ENCODE results near the gene COG3. TPM values are rescaled to one million over a fixed set of nuclear protein-coding genes. Genes with fewer than 3 reads are reported as not detected.
A peak's percentile ranks its signal among the peaks of the same experiment; 100 is the strongest.
"Not testable (repeated sequence)": the region's sequence is repeated elsewhere in the genome, so short reads cannot be mapped to it uniquely, and the experiment has no call there.

Gene COG3
- total and polyA plus RNA-seq, 2 of the 13 experiments (the other 11 are each of a cell fraction or from before 2014, with no cell fraction given), result 37.8 to 47.5 TPM

DNA sequence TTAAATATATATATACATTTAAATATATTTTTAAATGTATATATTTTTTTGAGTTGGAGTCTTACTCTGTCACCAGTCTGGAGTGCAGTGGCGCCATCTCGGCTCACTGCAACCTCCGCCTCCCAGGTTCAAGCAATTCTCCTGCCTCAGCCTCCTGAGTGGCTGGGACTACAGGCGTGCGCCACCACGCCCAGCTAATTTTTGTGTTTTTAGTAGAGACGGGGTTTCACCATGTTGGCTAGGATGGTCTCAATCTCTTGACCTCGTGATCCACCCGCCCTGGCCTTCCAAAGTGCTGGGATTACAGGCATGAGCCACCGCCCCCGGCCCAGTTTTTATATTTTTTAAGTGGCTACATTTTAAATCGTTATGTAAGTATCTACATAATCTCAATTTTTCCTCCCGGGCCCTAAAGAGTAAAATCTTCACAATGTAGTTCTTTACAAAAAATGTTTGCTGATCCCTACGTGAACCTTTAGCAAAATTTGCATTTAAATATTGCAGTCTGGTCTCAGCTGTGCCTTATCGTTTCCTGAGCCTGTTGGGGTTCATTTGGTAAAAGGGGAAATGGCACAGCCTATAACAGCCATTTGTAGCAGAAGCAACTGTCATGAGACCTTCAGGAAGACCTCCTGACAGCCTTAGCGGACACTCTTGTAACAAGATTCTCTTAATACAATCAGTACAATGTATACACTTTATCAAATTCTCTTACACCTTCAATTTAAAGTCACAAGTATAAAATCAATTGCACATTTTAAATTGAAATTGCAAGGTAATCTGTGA lies 38.5 kb upstream of the COG3 start:
- intact Hi-C loops (cut with micrococcal nuclease; ENCODE audit: unreplicated experiment); H3K9me3 ChIP-seq (ENCODE audit: low read length); H3K9ac ChIP-seq (ENCODE audit: insufficient read depth, low read depth, low read length); H3K27ac ChIP-seq (ENCODE audit: extremely low read length, insufficient read depth, low read length); ATAC-seq; H4K20me1 ChIP-seq (ENCODE audit: insufficient read depth, low read length); POLR2A ChIA-PET; FAIRE-seq; H3K79me2 ChIP-seq (ENCODE audit: insufficient read depth, low read length); H3K27me3 ChIP-seq (ENCODE audit: control insufficient read depth in 1 of 2, insufficient read depth in 2 of 2, low read length in 2 of 2); H2AFZ ChIP-seq (ENCODE audit: low read length); BruUV-seq (replicated peaks); in situ Hi-C loops (cut with HindIII; ENCODE audit: extremely low pct_ligation_motif_present, low pct_unique_long_range_greater_than_20kb); H3K4me2 ChIP-seq (ENCODE audit: low read depth, low read length); H3K4me3 ChIP-seq (replicated peaks in 1 of 3; ENCODE audit: insufficient read depth in 1 of 3, low read depth in 2 of 3, low read length in 3 of 3); DNase-seq (ENCODE audit: low spot score); H3K36me3 ChIP-seq (replicated peaks in 1 of 2; ENCODE audit: control insufficient read depth in 1 of 2, insufficient read depth in 2 of 2, low read length in 2 of 2); CTCF ChIA-PET (ENCODE audit: low intra/inter-chr PET ratio, low total read pairs): not testable (repeated sequence)
- peaks cover 11% of the 10 kb centered on the region; the same call in 1 of the 2 replicates for H3K4me1 ChIP-seq (ENCODE audit: insufficient read depth, low read length)
- WGBS (ENCODE audit: low lambda C conversion rate), result 78% methylated on average over 16 of the region's 16 CpGs

DNA sequence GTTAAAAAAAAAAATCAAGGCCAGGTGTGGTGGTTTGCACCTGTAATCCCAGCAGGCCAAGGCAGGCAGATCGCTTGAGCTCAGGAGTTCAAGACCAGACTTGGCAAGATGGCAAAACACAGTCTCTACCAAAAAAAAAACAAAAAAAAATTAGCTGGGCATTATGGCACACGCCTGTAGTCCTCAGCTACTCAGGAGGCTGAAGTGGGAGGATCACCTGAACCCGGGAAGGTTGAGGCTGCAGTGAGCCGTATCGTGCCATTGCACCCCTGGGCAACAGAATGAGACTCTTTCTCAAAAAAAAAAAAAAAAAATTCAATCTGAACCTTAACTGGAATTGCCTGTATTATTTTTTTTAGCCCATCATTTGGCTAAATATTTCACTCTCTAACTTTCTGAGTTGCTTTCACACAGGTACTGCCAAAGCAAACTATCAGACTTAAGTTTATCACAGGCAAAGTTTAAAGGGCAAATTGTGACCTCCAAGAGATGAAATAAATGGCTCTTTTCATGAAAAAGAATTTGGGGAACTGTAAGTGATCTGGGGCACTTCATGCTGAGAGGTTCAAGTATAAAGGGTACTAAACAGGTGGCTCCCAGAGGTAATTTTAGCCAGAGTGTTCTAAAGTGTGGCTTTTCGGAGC lies 31.9 kb upstream of the COG3 start:
- Histone ChIP-seq H3K4me3 (replicated peaks in 1 of 3; ENCODE audit: insufficient read depth in 1 of 3, low read depth in 2 of 3, low read length in 3 of 3) (peak overlapping the region in 2 of 3 experiments; percentile 24 to 40; a peak in 4 of 6 replicates), H3K27ac (ENCODE audit: extremely low read length, insufficient read depth, low read length) (peak overlapping the region; percentile 71)
- CTCF ChIA-PET (ENCODE audit: low intra/inter-chr PET ratio, low total read pairs), result no interaction called here
- TF ChIP-seq SIX1 (CRISPR knock-in tag; IDR thresholded peaks at IDR 0.05; ENCODE audit: borderline replicate concordance) (no peak), ZNF317 (CRISPR knock-in tag; IDR thresholded peaks at IDR 0.05) (no peak), ZNF605 (CRISPR knock-in tag; IDR thresholded peaks at IDR 0.05) (0 out of 2 replicates have a peak, but pooled peaks have one; percentile 27), EHMT2 (IDR thresholded peaks at IDR 0.05; ENCODE audit: borderline replicate concordance, low read depth, low read length) (no peak), PHF21A (CRISPR knock-in tag; IDR thresholded peaks at IDR 0.05) (peak; percentile 43; the same call in 1 of the 2 replicates), ZNF251 (CRISPR knock-in tag; IDR thresholded peaks at IDR 0.05) (no peak), ZBTB21 (CRISPR knock-in tag; IDR thresholded peaks at IDR 0.05) (no peak)
- TF ChIP-seq, protein P1, sequence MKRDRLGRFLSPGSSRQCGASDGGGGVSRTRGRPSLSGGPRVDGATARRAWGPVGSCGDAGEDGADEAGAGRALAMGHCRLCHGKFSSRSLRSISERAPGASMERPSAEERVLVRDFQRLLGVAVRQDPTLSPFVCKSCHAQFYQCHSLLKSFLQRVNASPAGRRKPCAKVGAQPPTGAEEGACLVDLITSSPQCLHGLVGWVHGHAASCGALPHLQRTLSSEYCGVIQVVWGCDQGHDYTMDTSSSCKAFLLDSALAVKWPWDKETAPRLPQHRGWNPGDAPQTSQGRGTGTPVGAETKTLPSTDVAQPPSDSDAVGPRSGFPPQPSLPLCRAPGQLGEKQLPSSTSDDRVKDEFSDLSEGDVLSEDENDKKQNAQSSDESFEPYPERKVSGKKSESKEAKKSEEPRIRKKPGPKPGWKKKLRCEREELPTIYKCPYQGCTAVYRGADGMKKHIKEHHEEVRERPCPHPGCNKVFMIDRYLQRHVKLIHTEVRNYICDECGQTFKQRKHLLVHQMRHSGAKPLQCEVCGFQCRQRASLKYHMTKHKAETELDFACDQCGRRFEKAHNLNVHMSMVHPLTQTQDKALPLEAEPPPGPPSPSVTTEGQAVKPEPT (CRISPR knock-in tag; IDR thresholded peaks at IDR 0.05; ENCODE audit: low read depth), result no peak
- TF ChIP-seq, protein P2, sequence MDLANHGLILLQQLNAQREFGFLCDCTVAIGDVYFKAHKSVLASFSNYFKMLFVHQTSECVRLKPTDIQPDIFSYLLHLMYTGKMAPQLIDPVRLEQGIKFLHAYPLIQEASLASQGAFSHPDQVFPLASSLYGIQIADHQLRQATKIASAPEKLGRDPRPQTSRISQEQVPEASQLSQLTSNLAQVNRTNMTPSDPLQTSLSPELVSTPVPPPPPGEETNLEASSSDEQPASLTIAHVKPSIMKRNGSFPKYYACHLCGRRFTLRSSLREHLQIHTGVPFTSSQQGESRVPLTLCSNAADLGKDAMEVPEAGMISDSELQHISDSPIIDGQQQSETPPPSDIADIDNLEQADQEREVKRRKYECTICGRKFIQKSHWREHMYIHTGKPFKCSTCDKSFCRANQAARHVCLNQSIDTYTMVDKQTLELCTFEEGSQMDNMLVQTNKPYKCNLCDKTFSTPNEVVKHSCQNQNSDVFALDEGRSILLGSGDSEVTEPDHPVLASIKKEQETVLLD (CRISPR knock-in tag; IDR thresholded peaks at IDR 0.05; ENCODE audit: low read depth), result no peak
- TF ChIP-seq, protein P3, sequence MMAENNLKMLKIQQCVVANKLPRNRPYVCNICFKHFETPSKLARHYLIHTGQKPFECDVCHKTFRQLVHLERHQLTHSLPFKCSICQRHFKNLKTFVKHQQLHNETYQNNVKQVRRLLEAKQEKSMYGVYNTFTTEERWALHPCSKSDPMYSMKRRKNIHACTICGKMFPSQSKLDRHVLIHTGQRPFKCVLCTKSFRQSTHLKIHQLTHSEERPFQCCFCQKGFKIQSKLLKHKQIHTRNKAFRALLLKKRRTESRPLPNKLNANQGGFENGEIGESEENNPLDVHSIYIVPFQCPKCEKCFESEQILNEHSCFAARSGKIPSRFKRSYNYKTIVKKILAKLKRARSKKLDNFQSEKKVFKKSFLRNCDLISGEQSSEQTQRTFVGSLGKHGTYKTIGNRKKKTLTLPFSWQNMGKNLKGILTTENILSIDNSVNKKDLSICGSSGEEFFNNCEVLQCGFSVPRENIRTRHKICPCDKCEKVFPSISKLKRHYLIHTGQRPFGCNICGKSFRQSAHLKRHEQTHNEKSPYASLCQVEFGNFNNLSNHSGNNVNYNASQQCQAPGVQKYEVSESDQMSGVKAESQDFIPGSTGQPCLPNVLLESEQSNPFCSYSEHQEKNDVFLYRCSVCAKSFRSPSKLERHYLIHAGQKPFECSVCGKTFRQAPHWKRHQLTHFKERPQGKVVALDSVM (CRISPR knock-in tag; IDR thresholded peaks at IDR 0.05), result peak; percentile 79

More for the DNA sequence above, 31.9 kb upstream of the COG3 start:
- FAIRE-seq (no peak), ATAC-seq (peak; percentile 10; the same call in 1 of the 3 replicates), DNase-seq (ENCODE audit: low spot score) (no peak)
- in situ Hi-C loops (cut with HindIII; ENCODE audit: extremely low pct_ligation_motif_present, low pct_unique_long_range_greater_than_20kb), result no loop called here
- WGBS (ENCODE audit: low lambda C conversion rate), result 24% methylated on average over 6 of the region's 6 CpGs
- Histone ChIP-seq H2AFZ (ENCODE audit: low read length) (no peak overlapping the region), H4K20me1 (ENCODE audit: insufficient read depth, low read length) (no peaks in the 10 kb centered on the region), H3K27me3 (ENCODE audit: control insufficient read depth in 1 of 2, insufficient read depth in 2 of 2, low read length in 2 of 2) (no peaks in the 10 kb centered on the region), H3K9me3 (ENCODE audit: low read length) (no peaks in the 10 kb centered on the region), H3K9ac (ENCODE audit: insufficient read depth, low read depth, low read length) (peak overlapping the region; percentile 45), H3K36me3 (replicated peaks in 1 of 2; ENCODE audit: control insufficient read depth in 1 of 2, insufficient read depth in 2 of 2, low read length in 2 of 2) (no peaks in the 10 kb centered on the region), H3K4me1 (ENCODE audit: insufficient read depth, low read length) (peaks cover 52% of the 10 kb centered on the region), H3K79me2 (ENCODE audit: insufficient read depth, low read length) (no peaks in the 10 kb centered on the region), H3K4me2 (ENCODE audit: low read depth, low read length) (peak overlapping the region; percentile 78)
- POLR2A ChIA-PET, result interaction anchor here (0.7 to 4.5 kb wide), 7 partner anchors 10 to 92 kb away, joined by 3 to 62 read pairs (median 29); partner anchors contain the start of genes COG3, SLC25A30 and TPT1
- no TSS peak for BruUV-seq (replicated peaks)
- intact Hi-C loops (cut with micrococcal nuclease; ENCODE audit: unreplicated experiment), result loop anchor here (1.0 kb wide), 1 partner anchor 15 kb away; the partner anchor contains the start of gene SLC25A30
